ENCODE results near the gene MAMDC2. TPM values are rescaled to one million over a fixed set of nuclear protein-coding genes. Genes with fewer than 3 reads are reported as not detected.

Gene MAMDC2
- total RNA-seq, 1 donor: 0.45 TPM

DNA sequence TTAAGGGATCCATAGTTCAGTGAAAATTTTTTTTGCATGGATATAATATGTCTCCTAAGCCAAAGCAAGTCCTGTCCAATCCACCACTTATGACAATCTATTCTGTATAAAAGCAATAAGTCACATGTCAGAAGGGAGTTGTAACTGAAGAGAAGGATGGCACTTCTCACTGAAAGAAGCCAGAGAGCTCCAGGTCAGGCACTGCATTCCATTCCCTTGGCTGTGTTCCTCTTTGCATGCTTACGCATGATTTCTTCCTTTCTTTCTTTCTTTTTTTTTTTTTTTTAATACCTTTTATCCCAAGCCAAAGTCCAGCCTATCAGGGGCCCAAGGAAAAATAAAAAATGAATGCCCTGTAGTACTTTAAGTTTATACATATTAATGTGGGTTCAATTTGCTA is 39.8 kb downstream of the MAMDC2 start:
- TF ChIP-seq, protein P1, sequence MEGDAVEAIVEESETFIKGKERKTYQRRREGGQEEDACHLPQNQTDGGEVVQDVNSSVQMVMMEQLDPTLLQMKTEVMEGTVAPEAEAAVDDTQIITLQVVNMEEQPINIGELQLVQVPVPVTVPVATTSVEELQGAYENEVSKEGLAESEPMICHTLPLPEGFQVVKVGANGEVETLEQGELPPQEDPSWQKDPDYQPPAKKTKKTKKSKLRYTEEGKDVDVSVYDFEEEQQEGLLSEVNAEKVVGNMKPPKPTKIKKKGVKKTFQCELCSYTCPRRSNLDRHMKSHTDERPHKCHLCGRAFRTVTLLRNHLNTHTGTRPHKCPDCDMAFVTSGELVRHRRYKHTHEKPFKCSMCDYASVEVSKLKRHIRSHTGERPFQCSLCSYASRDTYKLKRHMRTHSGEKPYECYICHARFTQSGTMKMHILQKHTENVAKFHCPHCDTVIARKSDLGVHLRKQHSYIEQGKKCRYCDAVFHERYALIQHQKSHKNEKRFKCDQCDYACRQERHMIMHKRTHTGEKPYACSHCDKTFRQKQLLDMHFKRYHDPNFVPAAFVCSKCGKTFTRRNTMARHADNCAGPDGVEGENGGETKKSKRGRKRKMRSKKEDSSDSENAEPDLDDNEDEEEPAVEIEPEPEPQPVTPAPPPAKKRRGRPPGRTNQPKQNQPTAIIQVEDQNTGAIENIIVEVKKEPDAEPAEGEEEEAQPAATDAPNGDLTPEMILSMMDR (IDR thresholded peaks at IDR 0.05; ENCODE audit: insufficient read depth, low read length): no peak
- H3K4me3 ChIP-seq (ENCODE audit: low read depth, low read length): no peak overlapping the region
- peak; percentile 48 for DNase-seq (ENCODE audit: low read depth)

DNA sequence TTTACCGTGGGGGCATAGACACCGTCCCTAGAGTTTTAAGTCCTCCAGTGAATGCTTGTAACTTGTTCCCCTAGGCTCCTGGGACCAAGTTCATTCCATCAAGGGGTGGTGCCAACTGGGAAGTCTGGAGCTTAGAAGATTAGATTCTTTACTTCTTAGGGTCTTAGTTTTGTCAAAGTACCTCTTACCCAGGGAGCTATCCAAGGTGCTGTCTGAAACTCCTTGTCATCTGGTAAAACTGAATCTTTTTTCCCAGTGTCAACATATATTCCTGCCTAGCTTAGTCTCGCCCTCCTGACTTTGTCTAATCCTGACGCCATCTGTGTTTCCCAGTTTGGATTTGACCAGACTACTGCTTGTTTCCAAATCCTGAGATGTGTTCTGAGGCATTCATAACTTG is 41.6 kb downstream of the MAMDC2 start:
- TF ChIP-seq, protein P1 (IDR thresholded peaks at IDR 0.05; ENCODE audit: insufficient read depth, low read length): no peak
- DNase-seq (ENCODE audit: low read depth): peak; percentile 65
- no peak overlapping the region for H3K4me3 ChIP-seq (ENCODE audit: low read depth, low read length)

DNA sequence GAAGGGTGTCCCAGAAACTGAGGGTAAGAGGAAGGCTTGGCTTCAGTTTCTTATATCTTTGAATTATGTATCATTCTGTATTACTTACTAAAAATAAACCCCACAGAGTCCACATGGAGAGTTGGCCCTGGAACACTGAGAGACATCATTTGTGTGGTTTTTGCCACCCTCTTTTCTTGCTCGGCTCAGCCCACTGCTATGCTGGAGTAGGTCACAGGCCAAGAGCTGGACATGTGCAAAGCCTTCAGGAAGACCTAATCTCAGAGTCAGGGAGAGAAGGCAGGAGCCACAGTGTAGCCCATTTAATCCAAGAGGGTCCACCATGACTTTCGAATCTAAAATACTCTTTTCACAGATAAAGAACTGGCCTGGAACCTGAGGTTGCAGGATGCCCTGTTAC is 47.5 kb downstream of the MAMDC2 start:
- no peak for DNase-seq (ENCODE audit: low read depth)
- TF ChIP-seq, protein P1 (IDR thresholded peaks at IDR 0.05; ENCODE audit: insufficient read depth, low read length): no peak

DNA sequence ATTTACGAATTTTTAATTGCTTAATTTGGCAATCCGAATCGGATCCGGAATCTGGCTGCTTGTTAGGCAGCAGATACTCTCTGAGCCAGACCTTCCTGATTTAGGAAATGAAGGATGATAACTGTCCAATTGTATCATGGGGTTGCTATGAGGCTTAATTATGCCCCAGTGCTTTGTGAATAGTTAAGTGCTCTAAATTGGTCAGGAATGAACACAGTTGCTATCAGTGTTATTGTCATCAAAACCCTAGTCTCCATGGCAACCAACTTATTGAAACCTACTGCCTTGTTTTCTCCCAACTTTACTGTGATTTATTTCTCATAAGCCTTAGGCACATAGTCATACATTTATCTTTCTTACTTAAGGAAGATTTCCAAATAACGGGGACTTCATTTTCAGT is 47.9 kb downstream of the MAMDC2 start:
- no peak overlapping the region for H3K4me3 ChIP-seq (ENCODE audit: low read depth, low read length)
- TF ChIP-seq, protein P1 (IDR thresholded peaks at IDR 0.05; ENCODE audit: insufficient read depth, low read length): no peak
- no peak for DNase-seq (ENCODE audit: low read depth)

More for the DNA sequence above, 47.5 kb downstream of the MAMDC2 start:
- no peak overlapping the region for H3K4me3 ChIP-seq (ENCODE audit: low read depth, low read length)

DNA sequence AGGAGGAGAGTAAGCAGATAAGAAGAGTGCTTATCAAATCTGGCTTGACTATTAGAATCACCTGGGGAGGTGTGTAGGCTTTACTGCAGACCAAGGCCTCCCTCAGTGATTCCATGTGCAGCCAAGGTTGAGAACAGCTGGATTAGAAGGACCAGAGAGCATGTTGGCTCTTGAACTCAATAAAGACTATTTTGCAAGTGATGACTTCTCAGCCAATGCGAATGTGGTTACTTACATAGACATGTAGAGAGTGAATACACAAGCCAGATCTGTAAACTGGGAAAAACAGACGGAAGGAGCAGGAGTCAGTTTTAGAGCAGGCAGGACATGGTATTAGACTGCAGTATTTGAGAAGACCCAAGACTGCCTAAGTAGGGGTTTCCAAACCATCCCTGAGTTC is 48.5 kb downstream of the MAMDC2 start:
- TF ChIP-seq, protein P1 (IDR thresholded peaks at IDR 0.05; ENCODE audit: insufficient read depth, low read length): no peak
- no peak for DNase-seq (ENCODE audit: low read depth)
- no peak overlapping the region for H3K4me3 ChIP-seq (ENCODE audit: low read depth, low read length)

DNA sequence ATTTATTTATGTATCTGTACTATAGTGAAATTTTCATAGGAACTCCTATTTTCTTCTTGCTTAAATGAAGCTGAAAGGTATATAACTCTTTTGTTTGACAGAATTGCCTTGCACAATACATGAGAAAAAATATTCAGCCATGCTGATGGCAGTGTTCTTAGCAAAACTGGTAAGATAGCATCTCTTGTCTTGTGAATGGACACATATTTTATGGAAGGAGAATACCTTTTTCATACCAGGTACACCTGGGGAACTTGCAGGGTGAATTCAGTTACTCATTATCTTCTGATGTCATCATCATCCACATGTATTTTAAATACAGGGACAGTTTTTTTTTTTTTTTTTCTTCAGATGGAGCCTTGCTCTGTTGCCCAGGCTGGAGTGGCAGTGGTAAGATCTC is 49.4 kb downstream of the MAMDC2 start:
- no peak overlapping the region for H3K4me3 ChIP-seq (ENCODE audit: low read depth, low read length)
- TF ChIP-seq, protein P1 (IDR thresholded peaks at IDR 0.05; ENCODE audit: insufficient read depth, low read length): no peak
- DNase-seq (ENCODE audit: low read depth): no peak

DNA sequence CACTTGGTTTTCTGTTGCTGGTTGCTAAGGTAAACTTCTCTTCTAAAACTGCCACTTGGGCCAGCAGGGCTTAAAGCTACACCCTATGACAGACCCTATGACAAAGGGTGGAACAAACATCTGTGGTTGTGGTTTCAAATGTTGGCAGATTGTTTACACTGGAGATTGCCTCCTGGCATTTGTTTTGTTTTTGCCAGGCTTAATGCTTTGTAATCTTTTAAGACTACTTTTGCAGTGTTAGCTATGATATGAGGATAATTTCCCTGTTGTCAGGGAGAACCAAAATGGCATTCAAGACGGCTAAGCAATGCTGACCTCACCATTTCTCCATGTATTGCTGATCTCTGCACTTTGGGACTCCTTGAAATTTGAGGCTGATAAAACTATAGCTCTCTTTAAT is 50.3 kb downstream of the MAMDC2 start:
- no peak overlapping the region for H3K4me3 ChIP-seq (ENCODE audit: low read depth, low read length)
- TF ChIP-seq, protein P1 (IDR thresholded peaks at IDR 0.05; ENCODE audit: insufficient read depth, low read length): no peak
- DNase-seq (ENCODE audit: low read depth): no peak

Measured in fibroblast of the aortic adventitia (primary cell).